Ovary (tissue), 3 donors: ENCODE data around the gene YTHDC2.

ENCODE experiments used
- CTCF ChIP-seq, 3 donors: fragments of 450-650 bp in 2 of 3; fragments of 200-600 bp in 1 of 3; IDR thresholded peaks; one replicate each; pipeline versions ENCODE4 v1.5.1 to v1.8.0; 2016 to 2022; ENCODE audit warnings: antibody characterized with exemption in 3 of 3, mild to moderate bottlenecking in 1 of 3
- EP300 ChIP-seq: sonication (generic); formaldehyde crosslinking; IDR thresholded peaks from one replicate; pipeline ENCODE4 v1.6.1; 2017; ENCODE audit warnings: antibody characterized with exemption
- POLR2A ChIP-seq: fragments of 450-650 bp; IDR thresholded peaks from one replicate; pipeline ENCODE4 v1.6.1; 2017; ENCODE audit warnings: antibody characterized with exemption, mild to moderate bottlenecking, moderate library complexity
- donor health status: DM: no; HTN: no; CAD: no.

DNA sequence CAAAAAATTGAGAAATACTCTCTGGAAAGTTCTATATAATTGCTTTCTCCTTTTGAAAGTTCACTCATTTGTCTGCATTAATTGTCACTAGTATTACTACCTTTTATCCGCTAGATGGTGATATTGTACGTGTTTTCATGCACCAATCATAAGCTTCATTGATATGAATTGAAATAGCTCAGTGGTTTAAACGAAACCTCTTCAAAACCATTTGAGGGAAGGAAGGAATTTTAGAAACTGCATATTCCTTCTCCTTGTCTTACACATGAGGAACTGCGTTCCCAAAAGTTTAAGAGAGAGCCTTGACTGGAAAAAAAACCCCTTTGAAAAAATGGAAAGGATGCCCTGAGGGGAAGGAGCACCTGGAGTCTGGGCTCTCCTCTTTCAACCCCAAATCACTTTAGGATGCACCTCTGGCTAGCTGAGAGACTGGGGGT is 98.6 kb downstream of the YTHDC2 start:
- TF ChIP-seq CTCF (IDR thresholded peaks at IDR 0.05) (peak; percentile 30 to 41 (median 33)), POLR2A (no peak), EP300 (no peak)
